Lower leg skin (tissue), 3 donors: Measurements from ENCODE around the gene IL2RA.
"Not testable (repeated sequence)": the region's sequence is repeated elsewhere in the genome, so short reads cannot be mapped to it uniquely, and the experiment has no call there.

ENCODE experiments used
- CTCF ChIP-seq, 3 donors: fragments of 450-650 bp; IDR thresholded peaks; one replicate each; pipeline ENCODE4 v1.5.1; 2016; ENCODE audit warnings: antibody characterized with exemption in 3 of 3, mild to moderate bottlenecking in 3 of 3, moderate library complexity in 2 of 3
- POLR2A ChIP-seq, 2 donors: fragments of 450-650 bp; IDR thresholded peaks; one replicate each; pipeline ENCODE4 v1.6.1; 2016 to 2017; ENCODE audit warnings: antibody characterized with exemption in 2 of 2, mild to moderate bottlenecking in 1 of 2, moderate library complexity in 1 of 2

- TF ChIP-seq POLR2A, CTCF (IDR thresholded peaks at IDR 0.05): not testable (repeated sequence)
These were observed 101.2 kb downstream of the IL2RA start for GRCh38 chr10:5960973-5961275.
